Nephron progenitor cell (in vitro differentiated cells): Measurements from ENCODE around the gene TPCN1.
A peak's percentile ranks its signal among the peaks of the same experiment; 100 is the strongest.

Experiments
- DNase-seq: peaks from one replicate; pipeline ENCODE4 v3.0.0; 2021
- H3K27ac Mint-ChIP-seq: 2 replicates; pipeline ENCODE4 v1.8.0; 2021; ENCODE audit warnings: mild to moderate bottlenecking, moderate library complexity, mixed read lengths
- H3K27me3 Mint-ChIP-seq: 2 replicates; pipeline ENCODE4 v1.8.0; 2021; ENCODE audit warnings: mild to moderate bottlenecking, low read depth, mixed read lengths; ENCODE audit not compliant: poor library complexity
- H3K36me3 Mint-ChIP-seq: 2 replicates; pipeline ENCODE4 v1.8.0; 2021; ENCODE audit warnings: low read depth, mixed read lengths
- H3K4me1 Mint-ChIP-seq: 2 replicates; pipeline ENCODE4 v1.8.0; 2021; ENCODE audit warnings: mixed read lengths
- H3K4me3 Mint-ChIP-seq: 2 replicates; pipeline ENCODE4 v1.8.0; 2021; ENCODE audit warnings: mild to moderate bottlenecking, moderate library complexity, mixed read lengths
- H3K9me3 Mint-ChIP-seq: 2 replicates; pipeline ENCODE4 v1.8.0; 2021; ENCODE audit warnings: mild to moderate bottlenecking, moderate library complexity, mixed read lengths
- TF ChIP-seq, protein P1 (sequence below): fragments of 200-600 bp; sonication (generic); IDR thresholded peaks from 2 replicates; pipeline ENCODE4 v1.5.0; 2021; ENCODE audit warnings: antibody characterized with exemption

The TPCN1 gene

DNA sequence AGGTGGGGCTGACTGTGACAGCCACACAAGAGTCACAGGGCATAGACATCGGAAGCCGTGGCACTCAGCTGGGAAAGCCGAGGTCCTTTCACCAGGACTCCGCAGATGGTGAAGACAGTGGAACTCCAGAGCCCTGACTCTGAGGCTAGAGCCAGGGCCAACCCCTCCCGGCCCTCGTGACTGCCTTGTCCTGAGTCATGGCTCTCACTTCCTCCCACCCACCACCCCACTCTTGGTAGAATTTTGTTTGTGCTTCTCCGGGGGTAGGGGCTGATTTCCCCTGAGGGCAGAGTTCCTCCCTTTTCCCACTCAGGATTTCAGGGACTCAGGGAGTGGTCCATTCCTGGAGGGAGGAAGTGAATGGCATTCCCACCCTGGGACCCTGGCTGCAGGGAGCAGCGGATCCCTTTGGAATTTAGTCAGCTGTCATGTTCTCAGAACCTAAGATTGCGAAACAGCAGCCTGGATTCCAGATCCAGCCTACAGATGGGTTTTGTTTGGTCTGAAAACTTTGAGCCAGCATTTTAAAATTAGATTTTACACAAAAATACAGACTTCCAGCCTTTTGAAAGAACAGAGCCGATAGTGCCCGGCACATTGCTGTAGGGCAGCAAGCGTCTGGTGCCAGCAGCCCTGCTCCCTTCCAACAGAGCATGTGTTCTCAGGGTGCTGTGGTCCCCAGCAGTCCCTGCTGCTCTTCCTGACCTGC is 50.7 kb downstream of the TPCN1 start:
- peak overlapping the region; percentile 9 for H3K4me3 Mint-ChIP-seq
- DNase-seq = no peak
- peaks cover 53% of the 10 kb centered on the region for H3K4me1 Mint-ChIP-seq
- H3K36me3 Mint-ChIP-seq = peaks cover 23% of the 10 kb centered on the region
- no peaks in the 10 kb centered on the region for H3K9me3 Mint-ChIP-seq
- peaks cover 9% of the 10 kb centered on the region for H3K27me3 Mint-ChIP-seq
- TF ChIP-seq, protein P1, sequence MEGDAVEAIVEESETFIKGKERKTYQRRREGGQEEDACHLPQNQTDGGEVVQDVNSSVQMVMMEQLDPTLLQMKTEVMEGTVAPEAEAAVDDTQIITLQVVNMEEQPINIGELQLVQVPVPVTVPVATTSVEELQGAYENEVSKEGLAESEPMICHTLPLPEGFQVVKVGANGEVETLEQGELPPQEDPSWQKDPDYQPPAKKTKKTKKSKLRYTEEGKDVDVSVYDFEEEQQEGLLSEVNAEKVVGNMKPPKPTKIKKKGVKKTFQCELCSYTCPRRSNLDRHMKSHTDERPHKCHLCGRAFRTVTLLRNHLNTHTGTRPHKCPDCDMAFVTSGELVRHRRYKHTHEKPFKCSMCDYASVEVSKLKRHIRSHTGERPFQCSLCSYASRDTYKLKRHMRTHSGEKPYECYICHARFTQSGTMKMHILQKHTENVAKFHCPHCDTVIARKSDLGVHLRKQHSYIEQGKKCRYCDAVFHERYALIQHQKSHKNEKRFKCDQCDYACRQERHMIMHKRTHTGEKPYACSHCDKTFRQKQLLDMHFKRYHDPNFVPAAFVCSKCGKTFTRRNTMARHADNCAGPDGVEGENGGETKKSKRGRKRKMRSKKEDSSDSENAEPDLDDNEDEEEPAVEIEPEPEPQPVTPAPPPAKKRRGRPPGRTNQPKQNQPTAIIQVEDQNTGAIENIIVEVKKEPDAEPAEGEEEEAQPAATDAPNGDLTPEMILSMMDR = no peak
- peak overlapping the region; percentile 87 for H3K27ac Mint-ChIP-seq

DNA sequence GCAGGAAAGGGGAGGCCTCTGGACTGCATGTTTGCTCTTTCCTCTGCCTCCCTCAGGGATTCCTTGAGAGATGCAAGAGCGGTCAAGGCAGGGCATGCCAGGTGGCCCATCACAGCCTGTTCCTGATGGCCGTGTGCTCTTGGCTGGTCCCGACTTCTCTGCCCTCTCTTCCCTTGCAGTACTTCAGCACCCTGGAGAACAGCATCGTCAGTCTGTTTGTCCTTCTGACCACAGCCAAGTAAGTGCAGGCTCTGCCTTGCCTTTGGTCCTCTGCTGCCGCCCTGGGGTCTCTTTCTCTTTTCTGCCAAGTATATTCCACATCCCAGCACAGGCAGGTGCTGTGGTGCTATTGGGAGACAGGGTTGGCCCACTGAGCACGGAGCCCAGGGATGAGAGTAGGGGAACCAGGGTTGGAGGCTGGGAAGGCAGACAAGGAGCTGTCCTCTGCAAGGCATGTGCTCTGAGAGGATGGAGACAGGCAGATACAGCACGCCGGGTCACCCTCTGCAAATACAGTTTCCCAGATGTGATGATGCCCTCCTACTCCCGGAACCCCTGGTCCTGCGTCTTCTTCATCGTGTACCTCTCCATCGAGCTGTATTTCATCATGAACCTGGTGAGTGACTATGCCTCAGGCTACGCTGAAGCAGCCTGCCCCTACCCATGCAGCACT is 51.9 kb downstream of the TPCN1 start:
- Mint-ChIP-seq H3K27me3 (peaks cover 13% of the 10 kb centered on the region), H3K36me3 (peaks cover 13% of the 10 kb centered on the region), H3K4me3 (no peak overlapping the region), H3K27ac (no peak overlapping the region), H3K9me3 (no peaks in the 10 kb centered on the region), H3K4me1 (peaks cover 53% of the 10 kb centered on the region)
- TF ChIP-seq, protein P1 = no peak
- no peak for DNase-seq

DNA sequence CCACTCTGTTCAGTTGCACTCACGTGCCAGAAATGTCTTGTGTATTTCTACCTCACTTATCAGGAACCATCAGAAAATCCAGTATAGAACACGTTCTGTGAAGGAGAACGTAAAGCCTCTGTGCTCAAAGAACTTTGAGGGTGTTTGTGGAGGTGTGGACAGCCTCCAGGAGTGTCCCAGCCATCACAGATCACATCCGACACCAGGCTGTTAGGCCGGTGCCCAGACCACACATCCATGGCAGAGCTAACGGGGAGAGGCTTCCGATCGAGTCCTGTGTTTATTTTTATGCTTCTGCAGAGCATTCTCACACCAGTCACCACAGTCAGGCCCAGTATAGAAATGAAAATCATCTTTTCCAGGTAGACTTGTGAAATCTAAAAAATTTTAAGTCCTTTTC is 53.6 kb downstream of the TPCN1 start:
- Mint-ChIP-seq H3K9me3 (no peaks in the 10 kb centered on the region), H3K4me3 (no peak overlapping the region), H3K4me1 (peaks cover 52% of the 10 kb centered on the region), H3K27me3 (peaks cover 13% of the 10 kb centered on the region), H3K27ac (no peak overlapping the region), H3K36me3 (peaks cover 17% of the 10 kb centered on the region)
- TF ChIP-seq, protein P1 = no peak
- DNase-seq = no peak

DNA sequence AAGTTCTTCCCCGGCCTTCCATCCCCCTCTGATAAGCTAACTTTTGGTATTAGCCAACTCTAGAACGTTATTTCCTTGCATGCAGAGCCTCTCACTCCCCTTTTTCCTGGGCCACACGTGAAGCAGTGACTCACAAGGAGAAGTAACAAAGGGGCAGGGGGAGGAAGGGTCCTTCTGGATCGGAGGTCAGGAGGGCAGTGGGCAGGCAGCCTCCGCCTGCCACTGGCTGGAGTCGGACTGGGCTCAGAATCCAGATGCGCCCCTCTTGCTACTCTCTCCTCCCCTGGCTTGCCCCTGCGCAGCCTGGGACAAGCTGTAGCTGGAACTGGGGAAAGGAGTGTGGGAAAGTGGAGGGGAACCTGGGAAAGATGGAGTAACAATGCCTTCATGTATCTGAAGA is 55.0 kb downstream of the TPCN1 start:
- Mint-ChIP-seq H3K36me3 (peaks cover 19% of the 10 kb centered on the region), H3K27me3 (peaks cover 9% of the 10 kb centered on the region), H3K9me3 (no peaks in the 10 kb centered on the region), H3K27ac (peak overlapping the region; percentile 96), H3K4me1 (peaks cover 46% of the 10 kb centered on the region), H3K4me3 (no peak overlapping the region)
- DNase-seq = no peak
- TF ChIP-seq, protein P1 = no peak

DNA sequence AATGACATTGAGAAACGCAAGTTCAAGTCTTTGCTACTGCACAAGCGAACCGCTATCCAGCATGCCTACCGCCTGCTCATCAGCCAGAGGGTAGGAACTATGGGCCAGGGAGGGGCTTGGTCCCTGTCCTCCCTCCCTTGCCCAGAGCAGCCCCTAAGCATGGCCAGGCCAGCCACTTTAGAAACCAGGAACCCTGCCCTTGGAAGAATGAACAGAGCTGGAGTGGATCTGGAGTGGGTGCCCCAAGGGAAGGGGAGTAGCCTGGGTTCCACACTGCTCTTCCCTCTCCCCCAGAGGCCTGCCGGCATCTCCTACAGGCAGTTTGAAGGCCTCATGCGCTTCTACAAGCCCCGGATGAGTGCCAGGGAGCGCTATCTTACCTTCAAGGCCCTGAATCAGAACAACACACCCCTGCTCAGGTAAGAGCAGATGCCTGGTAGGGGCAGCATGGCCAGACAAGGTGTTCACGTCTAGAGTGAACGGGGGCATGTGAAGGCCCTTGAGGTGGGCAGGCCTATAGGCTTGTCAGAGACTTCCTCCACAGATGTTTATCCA is 55.8 kb downstream of the TPCN1 start:
- no peak overlapping the region for H3K4me3 Mint-ChIP-seq
- no peak for DNase-seq
- peaks cover 9% of the 10 kb centered on the region for H3K27me3 Mint-ChIP-seq
- no peak overlapping the region for H3K27ac Mint-ChIP-seq
- TF ChIP-seq, protein P1 = no peak
- peaks cover 39% of the 10 kb centered on the region for H3K4me1 Mint-ChIP-seq
- no peaks in the 10 kb centered on the region for H3K9me3 Mint-ChIP-seq
- H3K36me3 Mint-ChIP-seq = peaks cover 16% of the 10 kb centered on the region
